ENCODE results near the gene ADAD2.

- TF ChIP-seq CTCF (conservative IDR thresholded peaks at IDR 0.05) (no peak), EZH2 (IDR thresholded peaks at IDR 0.05; ENCODE audit: low read depth) (no peak)
Measured at GRCh38 chr16:84227548-84227947, 36.6 kb downstream of the ADAD2 start.
